ENCODE measurements around the gene CABYR. TPM values are rescaled to one million over a fixed set of nuclear protein-coding genes. Genes with fewer than 3 reads are reported as not detected.
A peak's percentile ranks its signal among the peaks of the same experiment; 100 is the strongest.

CABYR gene
- total RNA-seq, 1 donor from 2014 or later = not detected

DNA sequence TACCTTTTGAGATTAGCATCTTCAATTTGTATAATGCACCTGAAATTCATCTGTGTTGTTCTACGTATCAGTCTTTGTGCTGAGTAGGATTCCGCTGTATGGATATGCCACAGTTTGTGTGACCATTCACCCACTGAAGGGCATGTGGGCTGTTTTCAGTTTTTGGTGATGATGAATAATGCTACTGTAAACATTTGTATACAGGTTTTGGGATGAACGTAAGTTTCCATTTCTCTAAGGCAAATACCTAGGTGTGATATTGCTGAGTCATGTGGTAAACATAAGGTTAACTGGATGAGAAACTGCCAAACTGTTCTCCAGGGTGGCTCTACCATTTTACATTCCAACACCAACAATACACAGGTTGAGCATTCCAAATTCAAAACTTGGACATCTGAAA lies 35.1 kb downstream of the CABYR start:
- Histone ChIP-seq H3K9me3 (no peaks in the 10 kb centered on the region), H3K4me3 (no peak overlapping the region), H3K27ac (no peak overlapping the region), H3K36me3 (peaks cover 2 to 16% of the 10 kb centered on the region in 2 donors), H3K4me1 (no peaks in the 10 kb centered on the region), H3K27me3 (no peaks in the 10 kb centered on the region)
- DNase-seq (ENCODE audit: low spot score in 2 of 2) = no peak
- TF ChIP-seq, protein P1, sequence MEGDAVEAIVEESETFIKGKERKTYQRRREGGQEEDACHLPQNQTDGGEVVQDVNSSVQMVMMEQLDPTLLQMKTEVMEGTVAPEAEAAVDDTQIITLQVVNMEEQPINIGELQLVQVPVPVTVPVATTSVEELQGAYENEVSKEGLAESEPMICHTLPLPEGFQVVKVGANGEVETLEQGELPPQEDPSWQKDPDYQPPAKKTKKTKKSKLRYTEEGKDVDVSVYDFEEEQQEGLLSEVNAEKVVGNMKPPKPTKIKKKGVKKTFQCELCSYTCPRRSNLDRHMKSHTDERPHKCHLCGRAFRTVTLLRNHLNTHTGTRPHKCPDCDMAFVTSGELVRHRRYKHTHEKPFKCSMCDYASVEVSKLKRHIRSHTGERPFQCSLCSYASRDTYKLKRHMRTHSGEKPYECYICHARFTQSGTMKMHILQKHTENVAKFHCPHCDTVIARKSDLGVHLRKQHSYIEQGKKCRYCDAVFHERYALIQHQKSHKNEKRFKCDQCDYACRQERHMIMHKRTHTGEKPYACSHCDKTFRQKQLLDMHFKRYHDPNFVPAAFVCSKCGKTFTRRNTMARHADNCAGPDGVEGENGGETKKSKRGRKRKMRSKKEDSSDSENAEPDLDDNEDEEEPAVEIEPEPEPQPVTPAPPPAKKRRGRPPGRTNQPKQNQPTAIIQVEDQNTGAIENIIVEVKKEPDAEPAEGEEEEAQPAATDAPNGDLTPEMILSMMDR (IDR thresholded peaks at IDR 0.05) = no peak
- intact Hi-C loops (cut with DNase I) = no loop called here

DNA sequence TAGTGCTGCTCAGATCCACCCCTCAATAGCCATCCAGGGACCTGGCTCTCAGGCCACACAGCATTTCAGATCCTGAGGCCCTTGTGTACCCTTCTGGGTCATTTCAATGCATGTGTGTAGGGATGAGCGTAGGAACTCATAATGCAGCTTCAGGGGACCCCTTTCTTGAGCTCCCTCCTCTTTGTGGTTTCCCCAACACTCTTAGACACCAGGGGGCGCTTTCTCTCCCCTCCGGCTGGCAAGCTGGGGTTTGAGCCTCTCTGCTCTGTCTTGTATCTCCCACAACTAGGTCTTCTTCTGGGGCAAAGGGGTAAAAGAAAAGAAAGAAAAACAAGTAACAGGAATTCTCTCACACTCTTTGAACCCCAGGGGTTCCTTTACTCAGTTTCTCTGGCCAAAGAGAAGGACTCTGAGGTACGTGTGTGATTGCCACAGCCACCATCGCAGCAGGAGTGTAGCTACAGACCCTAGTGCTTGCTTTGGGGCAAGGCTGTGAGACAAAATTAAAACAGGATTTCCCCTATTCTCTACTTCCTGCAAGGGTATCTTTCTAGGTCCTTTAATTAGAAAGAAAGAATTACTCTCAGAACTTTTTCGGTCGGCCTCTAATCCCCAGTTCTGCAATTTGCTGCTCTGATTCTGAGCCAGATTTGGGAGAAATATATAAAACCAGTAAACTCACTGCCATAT lies 38.0 kb downstream of the CABYR start:
- peaks cover 4 to 7% of the 10 kb centered on the region in 2 donors for H3K36me3 ChIP-seq
- H3K4me3 ChIP-seq = no peak overlapping the region
- no peaks in the 10 kb centered on the region for H3K9me3 ChIP-seq
- TF ChIP-seq, protein P1 (IDR thresholded peaks at IDR 0.05) = peak in 2 of 3 experiments; percentile 53 to 78
- intact Hi-C loops (cut with DNase I) = loop anchor here (1.0 to 5.0 kb wide), 2 partner anchors 95 to 310 kb away; no protein-coding TSS in a partner anchor
- no peaks in the 10 kb centered on the region for H3K4me1 ChIP-seq
- H3K27ac ChIP-seq = no peak overlapping the region
- peak in 1 of 2 donors; percentile 69 for DNase-seq (ENCODE audit: low spot score in 2 of 2)
- no peaks in the 10 kb centered on the region for H3K27me3 ChIP-seq

DNA sequence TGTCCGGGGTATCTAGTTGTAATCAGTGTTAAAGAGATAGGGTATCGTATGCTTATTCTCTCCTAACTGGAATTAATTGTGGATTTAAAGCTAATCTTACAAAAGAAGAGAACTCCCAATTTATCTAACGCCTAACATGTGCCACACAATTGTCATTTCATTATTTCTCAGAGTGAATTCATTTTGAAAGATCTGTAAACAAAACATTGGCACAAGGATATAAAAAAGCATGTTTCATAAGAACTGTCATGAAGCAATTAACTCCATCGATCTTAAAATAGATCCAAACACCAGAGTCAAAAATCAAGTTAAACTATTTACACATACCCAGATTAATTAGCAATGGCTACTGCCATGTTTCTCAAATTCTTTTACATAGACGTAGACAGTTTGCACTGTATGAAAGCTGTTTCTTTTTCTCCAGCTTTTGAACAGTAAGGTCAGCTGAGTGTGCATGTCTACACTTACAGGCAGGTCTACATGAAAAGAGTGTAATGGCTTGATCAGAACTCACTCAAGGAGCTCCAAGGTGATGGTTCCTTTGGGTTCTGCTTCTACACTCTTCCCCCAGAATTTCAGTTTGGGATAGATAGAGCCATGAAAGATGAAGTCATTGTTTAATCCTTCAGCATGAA lies 38.8 kb downstream of the CABYR start:
- Histone ChIP-seq H3K27ac (no peak overlapping the region), H3K27me3 (no peaks in the 10 kb centered on the region), H3K36me3 (peaks cover 4 to 7% of the 10 kb centered on the region in 2 donors), H3K9me3 (no peaks in the 10 kb centered on the region), H3K4me3 (no peak overlapping the region), H3K4me1 (no peaks in the 10 kb centered on the region)
- TF ChIP-seq, protein P1 (IDR thresholded peaks at IDR 0.05) = no peak
- DNase-seq (ENCODE audit: low spot score in 2 of 2) = no peak
- intact Hi-C loops (cut with DNase I) = loop anchor here (5.0 kb wide), 1 partner anchor 310 kb away; no protein-coding TSS in a partner anchor

DNA sequence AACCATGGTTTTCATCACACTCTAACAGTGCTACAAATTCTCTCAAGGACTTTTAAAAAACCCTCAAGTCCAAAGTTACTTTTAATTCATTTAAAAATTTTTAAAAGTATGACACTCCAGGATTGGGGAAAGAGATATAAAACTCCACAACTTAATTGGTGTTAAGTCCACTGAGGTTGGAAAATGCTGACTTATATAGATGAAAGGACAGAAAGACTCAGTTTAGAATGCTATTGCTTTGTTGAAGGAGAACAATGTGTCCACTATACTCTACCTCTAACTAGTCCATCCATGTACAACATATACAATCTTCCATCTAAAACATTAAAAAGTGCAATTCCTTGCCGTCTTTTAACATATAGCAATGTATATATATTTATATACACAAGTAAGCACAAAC lies 41.2 kb downstream of the CABYR start:
- intact Hi-C loops (cut with DNase I) = no loop called here
- Histone ChIP-seq H3K4me3 (no peak overlapping the region), H3K27ac (no peak overlapping the region), H3K27me3 (no peaks in the 10 kb centered on the region), H3K9me3 (no peaks in the 10 kb centered on the region), H3K4me1 (no peaks in the 10 kb centered on the region), H3K36me3 (peaks cover 0 to 4% of the 10 kb centered on the region in 2 donors)
- TF ChIP-seq, protein P1 (IDR thresholded peaks at IDR 0.05) = no peak
- no peak for DNase-seq (ENCODE audit: low spot score in 2 of 2)

DNA sequence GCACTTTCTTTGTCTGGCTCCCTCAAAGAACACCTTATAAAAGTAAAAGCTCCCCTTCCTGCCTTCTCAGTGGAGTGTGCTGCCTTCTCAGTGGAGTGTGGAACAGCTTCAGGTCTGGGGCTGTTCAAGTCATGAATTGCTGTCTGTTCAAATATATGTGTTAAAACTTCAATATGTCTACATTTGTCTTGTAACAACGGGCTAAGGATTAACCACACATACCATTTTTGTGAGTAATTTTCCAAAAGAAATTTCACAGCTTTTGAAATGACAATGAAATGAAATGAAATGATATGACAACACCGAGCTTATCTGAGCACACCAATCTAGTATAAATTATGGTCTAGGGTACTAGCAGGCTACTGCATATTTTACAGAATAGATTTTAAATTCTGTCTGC lies 42.9 kb downstream of the CABYR start:
- no peaks in the 10 kb centered on the region for H3K27me3 ChIP-seq
- H3K4me1 ChIP-seq = no peaks in the 10 kb centered on the region
- H3K9me3 ChIP-seq = no peaks in the 10 kb centered on the region
- H3K36me3 ChIP-seq = peaks cover 4% of the 10 kb centered on the region in 2 donors
- H3K4me3 ChIP-seq = no peak overlapping the region
- TF ChIP-seq, protein P1 (IDR thresholded peaks at IDR 0.05) = no peak
- intact Hi-C loops (cut with DNase I) = no loop called here
- DNase-seq (ENCODE audit: low spot score in 2 of 2) = no peak
- no peak overlapping the region for H3K27ac ChIP-seq

Measured in ascending aorta (tissue), 2 donors.